Neural crest cell (in vitro differentiated cells): ENCODE measurements around the gene FRMD5. TPM values are rescaled to one million over a fixed set of nuclear protein-coding genes. Genes with fewer than 3 reads are reported as not detected.

ENCODE experiments used
- DNase-seq: peaks from one replicate; pipeline ENCODE4 v3.0.0; 2021; ENCODE audit warnings: low read depth, mixed read lengths, low spot score
- H3K27ac Mint-ChIP-seq: one replicate; pipeline ENCODE4 v1.8.0; 2021; ENCODE audit warnings: mild to moderate bottlenecking, mixed read lengths; ENCODE audit not compliant: unreplicated experiment
- H3K27me3 Mint-ChIP-seq: 2 replicates; pipeline ENCODE4 v1.8.0; 2021; ENCODE audit warnings: low read depth, mild to moderate bottlenecking, mixed read lengths
- H3K36me3 Mint-ChIP-seq: 2 replicates; pipeline ENCODE4 v1.8.0; 2021; ENCODE audit warnings: low read depth, mild to moderate bottlenecking, mixed read lengths
- H3K4me1 Mint-ChIP-seq: 2 replicates; pipeline ENCODE4 v1.8.0; 2021; ENCODE audit warnings: mixed read lengths
- H3K4me3 Mint-ChIP-seq: one replicate; pipeline ENCODE4 v1.8.0; 2021; ENCODE audit warnings: mild to moderate bottlenecking, mixed read lengths
- H3K9me3 Mint-ChIP-seq: 2 replicates; pipeline ENCODE4 v1.8.0; 2021; ENCODE audit warnings: mixed read lengths
- CTCF ChIP-seq: fragments of 200-600 bp; sonication (generic); conservative IDR thresholded peaks from 2 replicates; pipeline ENCODE4 v1.5.0; 2021; ENCODE audit warnings: antibody characterized with exemption, mild to moderate bottlenecking
- total RNA-seq: library from RNA; stranded (reverse); gene quantifications from 2 replicates; pipeline ENCODE4 v1.2.1, GENCODE V29; 2021

The FRMD5 gene
- total RNA-seq, 1 donor from 2014 or later: 4.3 TPM

GRCh38 chr15:44136991-44137477, 58.0 kb downstream of the FRMD5 start:
- H3K27me3 Mint-ChIP-seq: no peaks in the 10 kb centered on the region
- H3K4me3 Mint-ChIP-seq: no peak overlapping the region
- DNase-seq: no peak
- no peaks in the 10 kb centered on the region for H3K36me3 Mint-ChIP-seq
- no peak for TF ChIP-seq CTCF
- H3K27ac Mint-ChIP-seq: no peak overlapping the region
- no peaks in the 10 kb centered on the region for H3K4me1 Mint-ChIP-seq
- no peaks in the 10 kb centered on the region for H3K9me3 Mint-ChIP-seq

DNA sequence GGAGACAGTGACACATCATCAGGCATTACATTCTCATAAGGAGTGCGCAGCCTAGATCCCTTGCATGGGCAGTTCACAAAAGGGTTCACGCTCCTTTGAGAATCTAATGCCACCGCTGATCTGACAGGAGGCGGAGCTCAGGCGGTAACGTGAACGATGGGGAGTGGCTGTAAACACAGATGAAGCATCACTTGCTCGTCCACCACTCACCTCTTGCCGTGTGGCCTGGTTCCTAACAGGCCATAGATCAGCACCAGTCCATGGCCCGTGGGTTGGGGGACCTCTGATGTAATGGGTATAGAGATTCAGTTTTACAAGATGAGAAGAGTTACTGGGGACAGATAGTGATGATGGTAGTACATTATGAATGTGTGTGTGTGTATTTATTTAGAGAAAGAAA, 63.0 kb downstream of the FRMD5 start:
- H3K27ac Mint-ChIP-seq: no peak overlapping the region
- no peak overlapping the region for H3K4me3 Mint-ChIP-seq
- H3K36me3 Mint-ChIP-seq: no peaks in the 10 kb centered on the region
- TF ChIP-seq CTCF: no peak
- no peaks in the 10 kb centered on the region for H3K9me3 Mint-ChIP-seq
- no peaks in the 10 kb centered on the region for H3K4me1 Mint-ChIP-seq
- no peak for DNase-seq
- peaks cover 3% of the 10 kb centered on the region for H3K27me3 Mint-ChIP-seq

GRCh38 chr15:44130778-44131177, 64.3 kb downstream of the FRMD5 start:
- DNase-seq: no peak
- Mint-ChIP-seq H3K4me3 (no peak overlapping the region), H3K9me3 (no peaks in the 10 kb centered on the region), H3K36me3 (no peaks in the 10 kb centered on the region), H3K4me1 (no peaks in the 10 kb centered on the region), H3K27ac (no peak overlapping the region), H3K27me3 (peaks cover 3% of the 10 kb centered on the region)
- TF ChIP-seq CTCF: no peak

DNA sequence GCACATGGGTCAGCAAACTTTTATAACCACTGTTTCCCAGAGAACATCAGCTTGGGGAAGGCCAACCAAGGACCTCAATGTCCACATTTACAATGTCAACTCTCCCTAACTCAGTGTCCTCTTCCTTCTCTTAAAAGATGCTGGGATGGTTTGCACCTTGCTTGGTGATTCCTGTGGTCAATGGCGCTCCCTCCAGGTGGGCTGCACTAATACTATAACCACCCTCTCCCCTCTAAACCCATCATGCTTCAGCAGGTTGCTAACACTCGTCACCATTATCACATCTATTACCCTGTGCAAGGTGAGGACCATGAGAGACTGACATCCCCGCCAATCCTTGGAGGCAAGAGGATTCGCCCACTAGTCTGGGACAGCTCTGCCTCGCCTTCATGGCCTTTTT, 65.2 kb downstream of the FRMD5 start:
- no peak overlapping the region for H3K27ac Mint-ChIP-seq
- no peak for DNase-seq
- H3K9me3 Mint-ChIP-seq: no peaks in the 10 kb centered on the region
- no peaks in the 10 kb centered on the region for H3K4me1 Mint-ChIP-seq
- no peak for TF ChIP-seq CTCF
- no peaks in the 10 kb centered on the region for H3K36me3 Mint-ChIP-seq
- peaks cover 3% of the 10 kb centered on the region for H3K27me3 Mint-ChIP-seq
- H3K4me3 Mint-ChIP-seq: no peak overlapping the region

GRCh38 chr15:44128443-44128842, 66.6 kb downstream of the FRMD5 start:
- TF ChIP-seq CTCF: no peak
- H3K27me3 Mint-ChIP-seq: peaks cover 3% of the 10 kb centered on the region
- no peak overlapping the region for H3K4me3 Mint-ChIP-seq
- H3K36me3 Mint-ChIP-seq: no peaks in the 10 kb centered on the region
- H3K27ac Mint-ChIP-seq: no peak overlapping the region
- no peaks in the 10 kb centered on the region for H3K9me3 Mint-ChIP-seq
- DNase-seq: no peak
- H3K4me1 Mint-ChIP-seq: no peaks in the 10 kb centered on the region

DNA sequence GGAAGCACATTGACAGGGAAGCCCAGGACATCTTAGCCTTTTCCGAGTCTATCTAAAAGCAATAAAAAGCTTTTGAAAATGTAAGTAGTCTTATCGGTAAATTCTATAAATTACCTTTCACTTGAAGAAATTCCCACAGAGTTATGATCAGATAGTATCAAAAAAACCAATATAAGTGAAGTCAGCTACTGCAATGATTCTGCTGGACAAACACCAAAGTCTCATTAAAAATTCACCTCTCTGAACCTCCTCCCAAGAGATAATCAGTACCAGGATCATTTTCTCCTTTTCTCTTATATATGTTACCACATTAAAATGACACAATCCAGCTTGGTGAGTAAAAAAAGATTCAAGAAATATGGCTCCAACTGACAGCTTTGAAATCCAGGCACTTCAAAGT, 69.2 kb downstream of the FRMD5 start:
- H3K27me3 Mint-ChIP-seq: peaks cover 3% of the 10 kb centered on the region
- no peaks in the 10 kb centered on the region for H3K9me3 Mint-ChIP-seq
- no peaks in the 10 kb centered on the region for H3K4me1 Mint-ChIP-seq
- no peak overlapping the region for H3K27ac Mint-ChIP-seq
- H3K36me3 Mint-ChIP-seq: no peaks in the 10 kb centered on the region
- TF ChIP-seq CTCF: no peak
- no peak overlapping the region for H3K4me3 Mint-ChIP-seq
- DNase-seq: no peak
